HCEC 1CT (cell line): ENCODE data around the gene NF2.
"Not testable (repeated sequence)": the region's sequence is repeated elsewhere in the genome, so short reads cannot be mapped to it uniquely, and the experiment has no call there.

Experiments used
- DNase-seq: peaks from one replicate; pipeline ENCODE4 v3.0.0-alpha.2; 2017

NF2 gene

GRCh38 chr22:29603358-29604075 lies at the start of gene NF2:
Gene NF2, plus strand, starts transcription at chr22:29603633. Its CDS starts 366 bp downstream, at chr22:29603999.
- DNase-seq: peak; percentile 99

DNA sequence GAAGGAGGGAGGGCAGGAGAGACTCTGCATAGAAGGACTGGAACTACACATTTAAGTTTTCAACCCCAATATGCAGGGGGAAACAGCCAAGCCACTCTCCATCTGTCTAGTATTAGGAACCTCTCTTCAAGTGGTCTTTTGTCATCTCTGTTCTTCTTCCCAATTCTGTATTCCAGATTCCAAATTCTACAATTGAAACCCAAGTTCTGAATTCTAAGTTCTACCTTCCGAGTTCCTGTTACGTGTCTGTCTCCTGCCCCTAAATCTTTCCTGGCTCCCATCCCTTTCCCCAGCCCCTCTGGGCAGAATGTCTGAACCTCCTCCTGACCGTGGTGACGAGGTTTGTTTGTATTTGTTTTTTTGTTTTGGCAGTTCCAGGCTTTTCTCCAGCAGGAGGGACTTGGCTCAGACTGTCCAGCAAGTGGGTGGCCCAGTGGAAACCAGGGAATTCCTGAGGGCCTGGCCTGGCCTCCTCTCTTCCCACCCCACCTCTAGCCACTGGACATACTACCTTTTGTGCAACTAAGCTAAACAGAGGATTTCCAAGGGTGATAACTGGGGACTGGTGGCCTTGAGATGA lies 48.3 kb upstream of the NF2 start:
- DNase-seq: no peak

- no peak for DNase-seq
Observed at GRCh38 chr22:29559030-29559429, 44.4 kb upstream of the NF2 start.

DNA sequence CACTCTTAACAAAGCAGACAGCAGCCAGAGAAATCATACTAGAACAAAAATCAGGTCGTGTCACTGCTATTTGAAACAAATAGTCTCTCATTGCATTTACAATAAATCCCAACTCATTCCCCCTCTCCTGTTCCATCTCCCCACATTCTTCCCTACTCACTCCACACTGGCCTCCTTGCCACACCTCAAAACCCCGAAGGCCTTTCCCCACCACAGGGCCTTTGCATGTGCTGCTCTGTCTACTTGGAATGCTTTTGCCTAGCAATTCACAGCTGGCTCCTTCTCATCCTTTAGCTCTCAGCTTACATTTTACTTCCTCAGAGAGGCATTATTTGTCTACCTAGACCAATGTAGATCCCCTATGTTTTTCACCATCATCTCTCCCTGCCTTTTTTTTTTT lies 43.6 kb upstream of the NF2 start:
- DNase-seq: no peak

DNA sequence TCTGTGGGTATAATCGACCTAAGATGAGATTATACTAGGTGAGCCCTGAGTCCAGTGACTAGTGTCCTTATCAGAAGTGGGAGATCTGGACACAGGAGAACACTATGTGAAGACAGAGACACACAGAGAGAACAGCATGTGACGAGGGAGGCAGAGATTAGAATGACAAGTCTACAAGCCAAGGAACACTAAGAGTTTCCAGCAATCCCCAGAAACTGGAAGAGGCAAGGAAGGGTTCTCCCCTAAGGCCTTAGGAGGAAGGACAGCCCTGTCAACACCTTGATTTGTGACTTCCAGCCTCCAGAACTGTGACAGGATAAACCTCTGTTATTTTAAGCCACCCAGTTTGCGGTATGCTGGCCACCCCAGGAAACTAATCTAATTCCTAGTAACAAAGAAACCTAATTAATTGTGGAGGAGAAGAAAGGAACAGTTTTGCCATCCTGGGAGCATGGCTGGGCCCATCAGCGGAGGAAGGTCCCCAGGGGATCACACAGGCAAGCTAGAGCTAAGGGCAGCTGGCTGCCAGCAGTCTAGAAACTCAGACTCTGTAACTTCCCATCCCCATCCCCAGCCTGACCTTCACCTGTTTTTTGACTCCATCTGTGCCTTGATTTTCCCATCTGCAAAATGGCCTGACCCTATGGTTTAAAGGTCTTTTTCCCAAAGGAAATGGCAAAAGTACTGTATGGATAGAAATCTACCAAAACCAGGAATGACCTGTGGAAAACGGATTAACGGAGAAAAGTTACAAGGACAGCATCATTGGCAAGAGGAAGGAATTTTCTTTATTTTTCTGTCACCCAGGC lies 39.6 kb upstream of the NF2 start:
- DNase-seq: no peak

DNA sequence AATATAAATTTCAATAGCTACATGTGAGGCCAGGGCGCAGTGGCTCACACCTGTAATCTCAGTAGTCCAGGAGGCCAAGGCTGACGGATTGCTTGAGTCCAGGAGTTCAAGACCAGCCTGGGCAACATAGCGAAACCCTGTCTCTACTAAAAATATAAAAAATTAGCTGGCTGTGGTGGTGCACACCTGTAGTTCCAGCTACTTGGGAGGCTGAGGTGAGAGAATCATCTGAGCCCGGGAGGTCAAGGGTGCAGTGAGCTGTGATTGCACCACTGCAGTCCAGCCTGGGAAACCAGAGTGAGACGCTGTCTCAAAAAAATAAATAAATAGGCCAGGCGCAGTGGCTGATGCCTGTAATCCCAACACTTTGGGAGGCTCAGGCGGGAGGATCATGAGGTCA lies 36.9 kb upstream of the NF2 start:
- not testable (repeated sequence) for DNase-seq

- DNase-seq: no peak
Observed at GRCh38 chr22:29567338-29567737, 36.1 kb upstream of the NF2 start.

DNA sequence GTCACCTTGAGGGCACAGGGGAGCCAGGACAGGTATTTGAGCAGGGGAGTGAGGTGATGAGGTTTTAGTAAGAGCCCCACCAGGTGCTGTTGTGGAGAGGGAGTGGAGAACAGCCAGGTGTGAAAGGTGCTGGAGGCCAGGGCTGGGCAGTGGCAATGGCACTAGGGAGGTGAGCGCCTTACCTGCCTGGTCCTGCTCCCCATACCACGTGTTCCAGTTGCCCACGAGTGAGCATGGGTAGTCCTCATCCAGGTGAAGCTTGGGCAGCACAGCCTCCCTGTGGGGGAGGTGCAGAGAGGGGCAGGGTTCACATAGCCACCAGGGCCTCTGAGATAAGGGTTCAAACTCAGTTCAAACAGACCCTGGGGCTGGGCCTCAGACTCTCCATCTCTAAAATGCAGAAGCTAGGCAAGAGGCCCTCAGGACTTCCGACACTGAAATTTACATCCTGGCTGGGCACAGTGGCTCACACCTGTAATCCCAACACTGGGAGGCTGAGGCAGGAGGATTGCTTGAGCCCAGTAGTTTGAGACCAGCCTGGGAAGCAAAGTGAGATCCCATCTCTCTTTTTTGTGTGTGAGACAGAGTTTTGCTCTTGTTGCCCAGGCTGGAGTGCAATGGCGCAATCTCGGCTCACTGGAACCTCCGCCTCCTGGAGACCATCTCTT lies 34.3 kb upstream of the NF2 start:
- DNase-seq: no peak

DNA sequence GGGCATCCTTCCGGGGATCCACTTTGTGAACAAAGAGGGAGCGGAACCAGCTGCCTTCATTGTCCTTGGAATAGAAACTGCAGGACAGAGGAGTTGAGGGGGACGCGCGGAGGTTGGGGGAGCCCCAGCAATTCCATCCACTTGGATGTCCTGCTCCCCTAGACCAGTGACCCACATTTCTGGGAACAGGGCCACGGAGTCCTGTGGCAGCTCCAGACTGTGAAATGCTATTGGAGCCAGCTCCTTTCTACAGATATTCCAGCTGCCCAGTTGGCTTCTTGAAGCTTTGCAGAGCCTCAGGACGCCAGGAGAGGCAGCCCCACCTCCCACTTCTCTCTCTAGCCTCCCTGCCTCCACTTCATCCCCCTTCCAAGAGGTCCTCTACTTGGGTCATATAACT lies 33.0 kb upstream of the NF2 start:
- DNase-seq: no peak

GRCh38 chr22:29570912-29571549 lies 32.4 kb upstream of the NF2 start:
- DNase-seq: no peak

DNA sequence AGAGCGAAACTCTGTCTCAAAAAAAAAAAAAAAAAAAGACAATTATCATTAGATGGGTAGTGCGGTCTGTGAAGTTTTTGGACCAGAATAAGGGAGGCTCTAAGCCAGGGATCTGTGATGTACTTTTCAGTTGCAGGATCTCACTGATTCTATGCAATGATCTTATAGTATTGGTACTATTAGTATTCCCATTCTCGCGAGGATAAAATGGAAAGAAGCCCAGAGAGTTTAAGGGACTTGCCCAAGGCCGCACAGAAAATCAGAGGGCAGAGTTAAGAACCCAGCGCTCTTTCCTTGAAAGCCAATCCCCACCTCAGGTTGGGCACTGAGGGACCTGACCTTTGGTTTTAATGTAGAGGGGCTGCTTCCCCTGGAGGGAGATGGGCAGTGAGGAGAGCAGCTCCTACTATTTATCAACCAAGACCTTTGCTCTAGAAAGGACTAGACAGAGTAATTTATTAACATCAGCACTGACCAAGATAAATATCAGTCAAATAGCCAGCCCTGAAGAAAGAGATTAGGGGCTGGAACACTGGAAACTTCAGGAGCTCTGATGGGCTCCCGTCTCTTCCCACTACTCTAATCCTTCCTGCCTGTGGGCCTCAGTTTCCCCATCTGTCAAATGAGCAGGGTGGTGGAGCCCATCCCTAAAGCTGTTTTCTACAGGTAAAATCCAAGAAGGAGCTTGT lies 28.5 kb upstream of the NF2 start:
- DNase-seq: no peak

- no peak for DNase-seq
Observed at GRCh38 chr22:29578462-29579200, 24.8 kb upstream of the NF2 start.

DNA sequence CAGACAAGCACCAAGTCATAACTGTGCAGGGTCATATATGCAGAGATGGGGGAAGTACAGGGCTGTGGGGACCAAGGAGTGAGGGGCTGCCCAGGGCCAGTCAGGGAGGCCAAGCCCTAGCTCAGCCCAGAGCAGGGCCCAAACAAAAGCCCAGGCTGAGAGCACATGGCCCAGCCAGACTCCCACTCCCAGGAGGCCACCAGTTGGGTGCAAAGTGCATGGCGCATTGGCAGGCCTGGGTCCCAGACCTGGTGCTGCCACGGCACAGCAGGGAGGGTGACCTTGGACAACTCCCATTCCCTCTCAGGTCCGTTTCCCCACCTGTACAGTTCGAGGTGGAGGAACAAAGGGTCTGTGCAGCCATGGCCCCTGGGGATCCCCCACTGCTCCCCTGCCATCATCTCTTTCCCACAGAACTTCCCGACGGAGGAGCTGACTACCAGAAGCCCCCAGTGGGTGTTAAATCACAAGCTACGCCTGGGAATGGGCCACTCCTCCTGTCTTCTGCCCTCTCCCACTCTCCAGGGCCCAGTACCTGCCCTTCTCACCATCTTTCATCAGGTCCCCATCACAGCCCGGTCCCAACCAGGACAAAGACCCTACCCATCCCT lies 23.1 kb upstream of the NF2 start:
- no peak for DNase-seq

DNA sequence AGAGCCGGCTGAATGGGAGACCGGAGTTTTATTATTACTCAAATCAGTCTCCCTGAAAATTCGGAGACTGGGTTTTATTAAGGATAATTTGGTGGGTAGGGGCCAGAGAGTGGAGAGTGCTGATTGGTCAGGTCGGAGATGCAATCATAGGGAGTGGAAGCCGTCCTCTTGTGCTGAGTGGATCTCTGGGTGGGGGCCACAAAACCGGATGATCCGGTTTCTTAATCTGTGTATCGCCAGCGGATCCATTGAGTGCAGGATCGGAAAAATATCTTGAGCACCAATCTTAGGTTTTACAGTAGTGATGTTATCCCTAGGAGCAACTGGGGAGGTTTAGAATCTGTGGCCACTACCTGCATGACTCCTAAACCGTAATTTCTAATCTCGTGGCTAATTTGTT lies 21.6 kb upstream of the NF2 start:
- no peak for DNase-seq

- DNase-seq: no peak
Observed at GRCh38 chr22:29584975-29585374, 18.5 kb upstream of the NF2 start.

DNA sequence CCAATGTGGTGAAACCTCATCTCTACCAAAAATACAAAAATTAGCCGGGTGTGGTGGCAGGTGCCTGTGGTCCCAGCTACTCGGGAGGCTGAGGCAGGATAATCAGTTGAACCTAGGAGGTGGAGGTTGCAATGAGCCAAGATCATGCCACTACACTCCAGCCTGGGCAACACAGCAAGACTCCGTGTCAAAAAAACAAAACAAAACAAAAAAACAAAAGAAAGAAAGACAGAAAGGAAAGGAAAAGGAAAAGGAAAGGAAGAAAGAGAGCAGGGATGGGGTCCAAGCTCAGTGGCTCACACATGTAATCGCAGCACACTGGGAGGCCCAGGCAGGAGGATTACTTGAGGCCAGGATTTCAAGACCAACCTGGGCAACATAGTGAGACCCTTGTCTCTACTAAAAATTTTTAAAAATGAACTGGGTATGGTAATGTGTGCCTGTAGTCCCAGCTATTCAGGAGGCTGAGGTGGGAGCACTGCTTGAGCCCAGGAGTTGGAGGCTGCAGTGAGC lies 17.2 kb upstream of the NF2 start:
- not testable (repeated sequence) for DNase-seq

DNA sequence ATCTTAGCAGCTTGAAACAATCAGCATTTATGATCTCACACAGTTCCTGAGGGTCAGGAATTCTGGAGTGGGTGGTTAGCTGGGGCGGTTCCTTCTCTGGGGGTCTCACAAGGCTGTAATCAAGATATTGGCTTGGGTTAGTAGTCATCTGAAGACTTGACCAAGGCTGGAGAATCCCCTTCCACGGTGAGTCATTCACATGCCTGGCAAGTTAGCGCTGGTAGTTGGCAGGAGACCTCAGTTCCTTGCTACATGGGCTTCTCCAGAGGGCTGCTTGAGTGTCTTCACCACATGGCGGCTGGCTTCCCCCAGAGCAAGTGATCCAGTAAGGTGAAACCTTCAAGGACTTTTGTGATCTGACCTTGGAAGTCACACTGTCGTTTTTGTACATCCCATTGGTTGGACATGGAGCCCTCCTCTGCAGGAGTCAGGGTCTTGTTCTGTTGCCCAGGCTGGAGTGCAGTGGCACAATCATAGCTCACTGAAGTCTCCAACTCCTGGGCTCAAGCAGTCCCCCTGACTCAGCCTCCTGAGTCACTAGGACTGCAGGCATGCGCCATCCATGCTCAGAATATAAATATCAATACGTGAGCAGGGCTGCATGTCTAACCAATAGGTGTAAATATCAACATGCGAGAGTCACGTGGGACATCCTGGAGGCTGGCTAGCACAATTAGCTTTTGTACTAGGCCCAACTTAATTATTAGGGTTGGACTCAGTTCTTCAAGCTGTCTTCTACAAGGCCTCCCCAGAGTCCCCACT lies 15.3 kb upstream of the NF2 start:
- peak; percentile 59 for DNase-seq

- no peak for DNase-seq
Observed at GRCh38 chr22:29593923-29594322, 9.5 kb upstream of the NF2 start.

GRCh38 chr22:29594447-29594846 lies 9.0 kb upstream of the NF2 start:
- DNase-seq: not testable (repeated sequence)

GRCh38 chr22:29596408-29596807 lies 7.0 kb upstream of the NF2 start:
- no peak for DNase-seq
